GM21529 (cell line): Measurements from ENCODE around the gene SDK1.

Source experiments
- ATAC-seq: cut with Tn5 transposase; IDR thresholded peaks from one replicate; pipeline ENCODE4 v1.9.1; 2021; ENCODE audit not compliant: unreplicated experiment

SDK1 gene

GRCh38 chr7:3771906-3772305 is 470.9 kb downstream of the SDK1 start:
- ATAC-seq = no peak

- ATAC-seq = no peak
Observed at GRCh38 chr7:3778345-3778744, 477.3 kb downstream of the SDK1 start.

- ATAC-seq = no peak
Observed at GRCh38 chr7:3780016-3780415, 479.0 kb downstream of the SDK1 start.

GRCh38 chr7:3780525-3780924 is 479.5 kb downstream of the SDK1 start:
- no peak for ATAC-seq

GRCh38 chr7:3781607-3782006 is 480.6 kb downstream of the SDK1 start:
- no peak for ATAC-seq

- no peak for ATAC-seq
Observed at GRCh38 chr7:3787717-3788264, 486.7 kb downstream of the SDK1 start.

GRCh38 chr7:3790803-3791202 is 489.8 kb downstream of the SDK1 start:
- no peak for ATAC-seq

- no peak for ATAC-seq
Observed at GRCh38 chr7:3791327-3791726, 490.3 kb downstream of the SDK1 start.

GRCh38 chr7:3795141-3795540 is 494.1 kb downstream of the SDK1 start:
- ATAC-seq = no peak

- ATAC-seq = no peak
Observed at GRCh38 chr7:3795781-3796180, 494.7 kb downstream of the SDK1 start.

GRCh38 chr7:3805151-3805550 is 504.1 kb downstream of the SDK1 start:
- ATAC-seq = no peak

- no peak for ATAC-seq
Observed at GRCh38 chr7:3806516-3806915, 505.5 kb downstream of the SDK1 start.

GRCh38 chr7:3807824-3808223 is 506.8 kb downstream of the SDK1 start:
- ATAC-seq = no peak

GRCh38 chr7:3821488-3821887 is 520.4 kb downstream of the SDK1 start:
- ATAC-seq = no peak

GRCh38 chr7:3825491-3825890 is 524.4 kb downstream of the SDK1 start:
- ATAC-seq = no peak

- ATAC-seq = no peak
Observed at GRCh38 chr7:3832199-3832598, 531.1 kb downstream of the SDK1 start.

- ATAC-seq = no peak
Observed at GRCh38 chr7:3835109-3835508, 534.1 kb downstream of the SDK1 start.

GRCh38 chr7:3836855-3837254 is 535.8 kb downstream of the SDK1 start:
- ATAC-seq = no peak

- no peak for ATAC-seq
Observed at GRCh38 chr7:3844540-3845151, 543.6 kb downstream of the SDK1 start.

GRCh38 chr7:3846738-3847137 is 545.7 kb downstream of the SDK1 start:
- ATAC-seq = no peak

- no peak for ATAC-seq
Observed at GRCh38 chr7:3847336-3847735, 546.3 kb downstream of the SDK1 start.

- ATAC-seq = no peak
Observed at GRCh38 chr7:3859431-3859830, 558.4 kb downstream of the SDK1 start.

- no peak for ATAC-seq
Observed at GRCh38 chr7:3860932-3861331, 559.9 kb downstream of the SDK1 start.
